AG09319 (cell line): ENCODE measurements around the gene IL2RG.

Source experiments
- DNase-seq: peaks from one replicate; pipeline ENCODE4 v3.0.0-alpha.2; 2010; ENCODE audit warnings: low read depth; ENCODE audit errors: extremely low read depth
- TF ChIP-seq, protein P1 (sequence below): IDR thresholded peaks from 2 replicates; pipeline ENCODE4 v1.5.1; 2011; ENCODE audit warnings: low read depth, mild to moderate bottlenecking, inconsistent platforms, low read length, moderate library complexity

IL2RG gene

DNA sequence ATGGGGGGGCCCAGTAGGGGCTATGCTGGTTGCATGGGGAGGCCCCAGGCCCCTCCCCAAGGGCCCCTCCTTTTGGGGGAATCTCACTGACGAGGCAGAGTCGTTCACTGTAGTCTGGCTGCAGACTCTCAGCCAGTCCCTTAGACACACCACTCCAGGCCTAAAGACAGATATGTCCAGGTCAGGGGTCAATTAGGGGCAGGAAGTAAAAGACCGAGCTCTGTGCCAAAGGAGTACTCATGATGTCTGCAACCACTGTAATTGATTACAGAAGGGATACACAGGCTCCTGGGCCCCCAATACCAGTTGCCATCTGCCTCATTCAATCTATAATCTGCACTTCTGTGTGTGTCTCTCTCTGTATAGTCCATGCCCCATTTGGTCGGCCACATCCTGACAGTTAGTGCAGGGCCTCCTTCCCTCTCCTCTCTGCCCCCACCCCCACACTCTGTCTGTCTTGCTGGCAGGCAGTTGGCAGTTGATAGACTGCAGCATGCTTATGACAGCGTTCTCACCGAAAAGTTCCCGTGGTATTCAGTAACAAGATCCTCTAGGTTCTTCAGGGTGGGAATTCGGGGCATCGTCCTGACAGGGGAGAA is 3.5 kb downstream of the IL2RG start:
- TF ChIP-seq, protein P1, sequence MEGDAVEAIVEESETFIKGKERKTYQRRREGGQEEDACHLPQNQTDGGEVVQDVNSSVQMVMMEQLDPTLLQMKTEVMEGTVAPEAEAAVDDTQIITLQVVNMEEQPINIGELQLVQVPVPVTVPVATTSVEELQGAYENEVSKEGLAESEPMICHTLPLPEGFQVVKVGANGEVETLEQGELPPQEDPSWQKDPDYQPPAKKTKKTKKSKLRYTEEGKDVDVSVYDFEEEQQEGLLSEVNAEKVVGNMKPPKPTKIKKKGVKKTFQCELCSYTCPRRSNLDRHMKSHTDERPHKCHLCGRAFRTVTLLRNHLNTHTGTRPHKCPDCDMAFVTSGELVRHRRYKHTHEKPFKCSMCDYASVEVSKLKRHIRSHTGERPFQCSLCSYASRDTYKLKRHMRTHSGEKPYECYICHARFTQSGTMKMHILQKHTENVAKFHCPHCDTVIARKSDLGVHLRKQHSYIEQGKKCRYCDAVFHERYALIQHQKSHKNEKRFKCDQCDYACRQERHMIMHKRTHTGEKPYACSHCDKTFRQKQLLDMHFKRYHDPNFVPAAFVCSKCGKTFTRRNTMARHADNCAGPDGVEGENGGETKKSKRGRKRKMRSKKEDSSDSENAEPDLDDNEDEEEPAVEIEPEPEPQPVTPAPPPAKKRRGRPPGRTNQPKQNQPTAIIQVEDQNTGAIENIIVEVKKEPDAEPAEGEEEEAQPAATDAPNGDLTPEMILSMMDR = no peak
- DNase-seq = no peak

DNA sequence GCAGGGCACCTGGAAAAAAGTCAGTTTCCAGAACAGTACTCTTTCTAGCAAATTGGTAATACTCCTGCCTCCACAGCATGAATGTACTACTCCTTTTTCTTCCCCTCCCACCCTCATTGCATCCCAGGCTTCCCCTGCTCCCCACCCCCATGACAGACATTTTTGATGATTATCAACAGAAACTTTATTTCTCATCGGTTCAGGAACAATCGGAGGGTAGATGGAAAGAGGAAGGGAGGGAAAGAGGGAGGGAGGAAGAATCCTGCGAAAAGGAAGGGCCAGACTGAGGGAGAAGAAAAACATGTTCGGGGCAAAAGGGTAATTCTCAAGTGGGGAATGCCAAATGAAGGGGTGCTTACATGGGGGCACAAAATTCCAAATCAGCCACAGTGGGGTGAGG is 4.1 kb downstream of the IL2RG start:
- TF ChIP-seq, protein P1 = no peak
- no peak for DNase-seq

GRCh38 chrX:71106427-71106826 is 5.0 kb downstream of the IL2RG start, which contains the start of gene CXorf65:
TSS of gene CXorf65 (minus strand) at chrX:71106740. CDS start at chrX:71106556, 184 bp downstream.
- DNase-seq = no peak
- TF ChIP-seq, protein P1 = no peak

- TF ChIP-seq, protein P1 = no peak
- DNase-seq = no peak
These were observed 5.7 kb downstream of the IL2RG start for GRCh38 chrX:71105628-71106027.

DNA sequence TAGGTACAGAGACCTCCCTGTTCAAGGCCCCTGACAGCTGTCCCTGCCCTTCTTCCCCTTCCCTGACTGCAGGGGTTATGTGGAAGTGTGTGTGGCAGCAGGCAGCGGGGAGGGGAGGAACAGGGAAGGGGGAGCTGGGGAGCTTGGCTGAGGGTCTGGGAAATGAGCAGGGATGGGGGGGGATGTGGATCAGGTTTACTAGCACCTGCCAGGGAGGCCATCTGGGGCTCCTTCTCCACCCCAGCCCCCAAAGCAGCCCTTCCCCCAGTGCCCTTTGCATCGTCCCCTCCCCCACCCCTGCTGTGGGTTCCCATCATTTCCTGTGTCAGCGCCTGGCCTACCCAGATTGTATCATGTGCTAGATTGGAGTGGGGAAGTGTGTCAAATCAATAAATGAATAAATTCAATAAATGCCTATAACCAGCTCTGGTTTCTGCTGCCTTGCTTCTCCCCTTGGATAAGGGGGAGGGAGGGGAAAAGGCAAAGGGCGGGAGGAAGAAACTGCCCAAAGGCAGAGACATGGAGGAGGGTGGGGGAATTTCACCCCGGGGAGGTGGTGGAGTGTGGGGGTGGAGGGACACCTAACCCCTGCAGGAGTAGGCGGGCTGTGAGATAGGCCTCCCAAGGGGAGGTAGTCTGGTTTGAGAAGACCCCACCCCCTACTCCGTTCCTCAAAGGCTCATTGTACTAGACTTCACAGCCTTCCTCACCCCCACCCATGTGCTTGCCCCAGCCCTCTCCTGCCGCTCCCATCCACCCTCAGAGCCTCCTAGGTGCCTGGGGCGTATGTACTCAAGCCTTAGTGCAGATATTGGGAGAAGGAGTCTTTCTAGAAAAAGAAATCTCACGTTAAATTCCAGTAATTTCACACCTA is 8.0 kb downstream of the IL2RG start:
- TF ChIP-seq, protein P1 = no peak
- no peak for DNase-seq

DNA sequence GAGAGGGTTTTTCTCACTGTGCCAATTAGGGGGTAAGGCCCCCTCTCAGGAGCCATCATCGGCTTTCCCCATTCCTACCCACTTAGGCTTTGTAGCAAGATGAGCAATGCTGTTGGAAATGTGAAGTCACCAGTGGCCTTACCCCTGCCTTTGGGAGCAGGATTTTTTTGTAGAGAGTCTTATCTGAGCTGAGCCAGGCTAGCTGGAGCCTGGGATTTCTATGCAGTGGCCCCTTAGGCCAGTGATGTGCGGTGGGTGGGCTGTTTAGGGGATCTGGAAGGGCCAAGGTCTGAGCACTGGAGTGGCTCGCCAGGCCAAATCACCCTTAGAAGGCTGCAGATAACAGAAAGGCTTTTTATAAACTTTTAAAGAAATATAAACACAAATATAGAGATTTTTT is 9.1 kb downstream of the IL2RG start:
- DNase-seq = no peak
- TF ChIP-seq, protein P1 = no peak
